ENCODE results near the gene SLC5A4. TPM values are rescaled to one million over a fixed set of nuclear protein-coding genes. Genes with fewer than 3 reads are reported as not detected.

Gene SLC5A4
- total RNA-seq, 1 experiment from 2014 or later: not detected

GRCh38 chr22:32203181-32204039 lies 51.7 kb downstream of the SLC5A4 start:
- no peak overlapping the region for H3K4me2 ChIP-seq (ENCODE audit: low read length)
- H3K4me1 ChIP-seq (ENCODE audit: insufficient read depth, low read length): no peaks in the 10 kb centered on the region
- H3K4me3 ChIP-seq (ENCODE audit: low read length): no peak overlapping the region
- H3K27me3 ChIP-seq (ENCODE audit: low read length): no peaks in the 10 kb centered on the region
- no peaks in the 10 kb centered on the region for H3K9me3 ChIP-seq (ENCODE audit: low read length)
- H2AFZ ChIP-seq (ENCODE audit: low read length): no peak overlapping the region
- H3K9me2 ChIP-seq (replicated peaks; ENCODE audit: low read length): no peaks in the 10 kb centered on the region
- no peak for TF ChIP-seq CTCF (conservative IDR thresholded peaks at IDR 0.05; ENCODE audit: low read depth, low read length)
- no peak for TF ChIP-seq EZH2 (IDR thresholded peaks at IDR 0.05; ENCODE audit: low read length, unreplicated experiment)
- TF ChIP-seq EZH2phosphoT487 (IDR thresholded peaks at IDR 0.05; ENCODE audit: borderline replicate concordance, low read length): no peak
- ChIA-PET POLR2A (ENCODE audit: unreplicated experiment) (no interaction called here), CTCF (no interaction called here)
- H3K27ac ChIP-seq (ENCODE audit: low read length): no peak overlapping the region
- DNase-seq: no peak
- intact Hi-C loops (cut with micrococcal nuclease): loop anchor here (10.0 kb wide), 1 partner anchor 271 kb away; the partner anchor contains the start of gene FBXO7
- H3K9ac ChIP-seq (ENCODE audit: low read length): no peak overlapping the region
- BruUV-seq (replicated peaks): no TSS peak
- H3K79me2 ChIP-seq (ENCODE audit: low read length): no peaks in the 10 kb centered on the region
- no peaks in the 10 kb centered on the region for H3F3A ChIP-seq (ENCODE audit: low read length, unreplicated experiment)
- no peak for ATAC-seq
- H3K36me3 ChIP-seq (ENCODE audit: low read depth, low read length): no peaks in the 10 kb centered on the region
- no peaks in the 10 kb centered on the region for H4K20me1 ChIP-seq (ENCODE audit: low read length)

GRCh38 chr22:32202539-32203180 lies 52.5 kb downstream of the SLC5A4 start:
- CTCF ChIA-PET: interaction anchor here (0.6 to 1.2 kb wide), 2 partner anchors 99 to 194 kb away, joined by 3 to 4 read pairs; no protein-coding TSS in a partner anchor

More at GRCh38 chr22:32202539-32203180, 52.5 kb downstream of the SLC5A4 start:
- Histone ChIP-seq H3F3A (ENCODE audit: low read length, unreplicated experiment) (no peaks in the 10 kb centered on the region), H3K4me2 (ENCODE audit: low read length) (no peak overlapping the region), H3K36me3 (ENCODE audit: low read depth, low read length) (no peaks in the 10 kb centered on the region), H3K9me3 (ENCODE audit: low read length) (no peaks in the 10 kb centered on the region), H4K20me1 (ENCODE audit: low read length) (no peaks in the 10 kb centered on the region), H3K27me3 (ENCODE audit: low read length) (no peaks in the 10 kb centered on the region), H3K79me2 (ENCODE audit: low read length) (no peaks in the 10 kb centered on the region), H3K4me3 (ENCODE audit: low read length) (no peak overlapping the region), H3K9ac (ENCODE audit: low read length) (no peak overlapping the region), H3K27ac (ENCODE audit: low read length) (no peak overlapping the region), H2AFZ (ENCODE audit: low read length) (no peak overlapping the region), H3K4me1 (ENCODE audit: insufficient read depth, low read length) (no peaks in the 10 kb centered on the region), H3K9me2 (replicated peaks; ENCODE audit: low read length) (no peaks in the 10 kb centered on the region)
- TF ChIP-seq CTCF (conservative IDR thresholded peaks at IDR 0.05; ENCODE audit: low read depth, low read length) (peak; percentile 58), EZH2phosphoT487 (IDR thresholded peaks at IDR 0.05; ENCODE audit: borderline replicate concordance, low read length) (no peak), EZH2 (IDR thresholded peaks at IDR 0.05; ENCODE audit: low read length, unreplicated experiment) (no peak)
- no TSS peak for BruUV-seq (replicated peaks)
- DNase-seq (peak; percentile 58), ATAC-seq (peak; percentile 91)
- intact Hi-C loops (cut with micrococcal nuclease): loop anchor here (10.0 kb wide), 1 partner anchor 272 kb away; the partner anchor contains the start of gene FBXO7
- POLR2A ChIA-PET (ENCODE audit: unreplicated experiment): no interaction called here

Measured in PC-3 (cell line).